Lower lobe of right lung (tissue), 2 donors: ENCODE data around the gene SUCLA2. TPM values are rescaled to one million over a fixed set of nuclear protein-coding genes. Genes with fewer than 3 reads are reported as not detected.

ENCODE experiments used
- ATAC-seq, 2 donors: fragments of 200-7000 bp; cut with Tn5 transposase; one replicate each; pipeline ENCODE4 v1.9.1; 2020 to 2022; ENCODE audit warnings: mild to moderate bottlenecking in 2 of 2, moderate library complexity in 2 of 2
- DNase-seq: peaks from one replicate; pipeline ENCODE4 v3.0.0-alpha.2; 2020
- H3K27ac ChIP-seq: fragments of 200-600 bp; one replicate; pipeline ENCODE4 v1.8.0; 2022
- H3K27me3 ChIP-seq: fragments of 200-600 bp; one replicate; pipeline ENCODE4 v1.8.0; 2022; ENCODE audit warnings: low read depth
- H3K36me3 ChIP-seq: fragments of 200-600 bp; one replicate; pipeline ENCODE4 v1.8.0; 2022; ENCODE audit warnings: mild to moderate bottlenecking
- H3K4me1 ChIP-seq: fragments of 200-600 bp; one replicate; pipeline ENCODE4 v1.8.0; 2022
- H3K4me3 ChIP-seq: fragments of 200-600 bp; one replicate; pipeline ENCODE4 v1.8.0; 2022; ENCODE audit warnings: mild to moderate bottlenecking
- H3K9me3 ChIP-seq: fragments of 200-600 bp; one replicate; pipeline ENCODE4 v1.8.0; 2022
- intact Hi-C: fragments of 100-400 bp; cut with DNase I; formaldehyde crosslinking; loops from one replicate; pipeline ENCODE4 v1.11.0; 2022
- total RNA-seq: library from RNA; stranded (reverse); fragmentation: NEBNext Ultra II Directional; extraction: Animal tissue kit (Norgen Biotek cat#: 25700); gene quantifications from one replicate; pipeline ENCODE4 v1.2.1, GENCODE V29; 2021
- TF ChIP-seq, protein P1 (sequence below): fragments of 200-600 bp; IDR thresholded peaks from one replicate; pipeline ENCODE4 v1.8.0; 2022; ENCODE audit warnings: antibody characterized with exemption, mild to moderate bottlenecking
- donor health status: DM: no; HTN: yes; CAD: no; lungs with severe emphysema.

The SUCLA2 gene
- total RNA-seq, 1 donor from 2014 or later = 36.7 TPM

DNA sequence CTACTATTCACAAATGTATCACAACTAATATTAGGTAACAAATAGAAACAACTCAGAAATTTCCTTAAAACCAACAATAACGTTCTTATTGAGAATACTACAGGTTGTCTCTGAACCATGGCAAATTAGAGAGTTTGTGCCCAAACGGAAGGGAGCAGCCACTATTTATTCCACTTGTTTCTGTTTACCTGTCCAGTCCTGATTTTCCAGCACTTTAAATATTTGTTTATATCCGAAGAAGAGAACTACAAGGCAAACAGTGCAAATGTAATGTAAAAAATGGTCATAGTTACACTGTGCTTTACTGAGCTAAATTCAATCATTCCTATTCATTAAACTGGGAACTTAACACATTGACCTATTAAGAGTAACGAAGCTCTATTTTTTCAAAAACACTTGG lies 9.2 kb downstream of the SUCLA2 start:
- peaks cover 57% of the 10 kb centered on the region for H3K36me3 ChIP-seq
- DNase-seq = no peak
- no peak overlapping the region for H3K27ac ChIP-seq
- no peaks in the 10 kb centered on the region for H3K4me1 ChIP-seq
- no peaks in the 10 kb centered on the region for H3K27me3 ChIP-seq
- intact Hi-C loops = no loop called here
- ATAC-seq = no peak
- H3K4me3 ChIP-seq = no peak overlapping the region
- TF ChIP-seq, protein P1, sequence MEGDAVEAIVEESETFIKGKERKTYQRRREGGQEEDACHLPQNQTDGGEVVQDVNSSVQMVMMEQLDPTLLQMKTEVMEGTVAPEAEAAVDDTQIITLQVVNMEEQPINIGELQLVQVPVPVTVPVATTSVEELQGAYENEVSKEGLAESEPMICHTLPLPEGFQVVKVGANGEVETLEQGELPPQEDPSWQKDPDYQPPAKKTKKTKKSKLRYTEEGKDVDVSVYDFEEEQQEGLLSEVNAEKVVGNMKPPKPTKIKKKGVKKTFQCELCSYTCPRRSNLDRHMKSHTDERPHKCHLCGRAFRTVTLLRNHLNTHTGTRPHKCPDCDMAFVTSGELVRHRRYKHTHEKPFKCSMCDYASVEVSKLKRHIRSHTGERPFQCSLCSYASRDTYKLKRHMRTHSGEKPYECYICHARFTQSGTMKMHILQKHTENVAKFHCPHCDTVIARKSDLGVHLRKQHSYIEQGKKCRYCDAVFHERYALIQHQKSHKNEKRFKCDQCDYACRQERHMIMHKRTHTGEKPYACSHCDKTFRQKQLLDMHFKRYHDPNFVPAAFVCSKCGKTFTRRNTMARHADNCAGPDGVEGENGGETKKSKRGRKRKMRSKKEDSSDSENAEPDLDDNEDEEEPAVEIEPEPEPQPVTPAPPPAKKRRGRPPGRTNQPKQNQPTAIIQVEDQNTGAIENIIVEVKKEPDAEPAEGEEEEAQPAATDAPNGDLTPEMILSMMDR = no peak
- no peaks in the 10 kb centered on the region for H3K9me3 ChIP-seq

DNA sequence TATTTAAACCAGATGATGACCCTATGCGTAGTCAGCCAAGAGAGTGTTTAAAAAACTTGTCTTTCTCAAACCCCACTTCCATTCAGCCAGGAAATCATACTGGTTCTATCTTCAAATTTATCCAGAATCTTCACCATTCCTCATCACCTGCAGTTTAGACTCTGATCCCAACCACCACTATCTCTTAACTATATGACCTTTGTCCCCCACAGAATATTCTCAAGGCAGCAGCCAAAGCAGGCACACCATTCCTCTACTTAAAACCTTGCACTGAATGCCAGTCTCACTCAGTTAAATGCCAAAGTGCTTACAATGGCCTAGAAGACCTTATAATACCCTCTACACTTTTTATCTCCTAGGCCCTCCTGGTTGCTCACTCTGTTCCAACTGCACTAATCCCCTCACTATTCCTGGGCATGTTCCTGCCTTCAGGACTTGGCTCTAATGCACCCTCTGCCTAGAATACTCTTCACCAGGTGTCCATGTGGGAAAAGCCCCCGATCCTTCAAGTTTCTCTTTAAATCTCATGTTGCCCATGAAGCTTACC lies 10.1 kb downstream of the SUCLA2 start:
- Histone ChIP-seq H3K36me3 (peaks cover 66% of the 10 kb centered on the region), H3K27ac (no peak overlapping the region), H3K4me1 (no peaks in the 10 kb centered on the region), H3K9me3 (no peaks in the 10 kb centered on the region), H3K27me3 (no peaks in the 10 kb centered on the region), H3K4me3 (no peak overlapping the region)
- DNase-seq (no peak), ATAC-seq (no peak)
- TF ChIP-seq, protein P1 = no peak
- intact Hi-C loops = no loop called here

DNA sequence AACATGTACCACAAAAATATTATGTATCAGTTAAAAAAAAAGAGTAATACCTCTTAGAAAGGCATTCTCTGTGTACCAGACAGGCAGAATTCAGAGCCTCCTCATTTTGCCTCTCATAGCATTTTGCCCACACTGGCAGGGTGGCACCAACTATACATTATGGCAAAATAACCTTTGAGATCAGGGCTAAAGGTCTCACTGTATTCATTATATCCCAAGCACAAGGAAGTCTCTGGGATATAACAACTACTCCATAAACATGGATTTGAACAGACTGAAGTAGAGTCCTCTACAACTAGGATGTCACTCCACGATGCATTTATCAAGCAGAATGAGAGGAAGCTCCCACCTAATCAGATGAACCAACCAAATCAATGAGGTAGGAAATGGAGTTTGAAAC lies 10.6 kb downstream of the SUCLA2 start:
- Histone ChIP-seq H3K4me3 (no peak overlapping the region), H3K4me1 (no peaks in the 10 kb centered on the region), H3K27ac (no peak overlapping the region), H3K9me3 (no peaks in the 10 kb centered on the region), H3K36me3 (peaks cover 71% of the 10 kb centered on the region), H3K27me3 (no peaks in the 10 kb centered on the region)
- no peak for ATAC-seq
- TF ChIP-seq, protein P1 = no peak
- intact Hi-C loops = no loop called here
- no peak for DNase-seq

DNA sequence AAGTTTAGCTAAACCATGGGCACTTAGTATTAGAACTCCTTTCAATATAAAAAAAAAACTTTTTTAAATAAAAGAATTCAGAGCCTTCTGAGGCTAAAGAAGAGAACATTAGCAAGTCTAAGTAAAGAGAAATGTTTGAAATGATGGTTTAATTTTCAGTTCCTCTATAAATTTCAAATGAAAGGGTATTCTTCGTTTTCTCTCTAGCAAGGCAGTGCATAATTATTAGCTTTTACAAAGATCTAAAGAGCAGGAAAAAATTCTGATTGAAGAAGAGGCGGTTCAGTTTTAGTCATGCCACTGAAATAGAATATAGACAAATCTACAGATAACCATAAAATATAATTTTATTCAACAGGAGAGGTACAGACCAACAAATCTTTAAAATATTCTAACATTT lies 18.0 kb downstream of the SUCLA2 start:
- TF ChIP-seq, protein P1 = no peak
- H3K27me3 ChIP-seq = no peaks in the 10 kb centered on the region
- H3K27ac ChIP-seq = no peak overlapping the region
- H3K36me3 ChIP-seq = peaks cover 38% of the 10 kb centered on the region
- DNase-seq (no peak), ATAC-seq (no peak)
- no peak overlapping the region for H3K4me3 ChIP-seq
- intact Hi-C loops = no loop called here
- no peaks in the 10 kb centered on the region for H3K4me1 ChIP-seq
- peaks cover 1% of the 10 kb centered on the region for H3K9me3 ChIP-seq

DNA sequence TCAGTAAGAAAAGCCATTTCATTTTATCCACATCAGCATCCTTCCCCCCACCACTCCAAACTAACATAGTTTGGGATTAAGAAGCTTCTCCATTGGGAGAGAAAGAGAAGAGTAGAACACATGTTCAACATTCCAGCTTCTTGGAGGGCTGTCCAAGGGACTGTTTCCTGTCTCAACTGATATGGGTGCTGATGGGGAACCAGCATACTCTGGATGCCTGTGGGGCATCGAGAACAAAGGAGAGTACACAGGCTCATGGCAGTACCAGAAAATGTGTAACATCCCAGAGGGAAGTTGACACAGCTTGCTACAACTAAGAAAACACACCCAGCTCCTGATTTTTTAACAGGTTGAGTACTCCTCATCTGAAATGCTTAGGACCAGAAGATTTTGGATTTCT lies 24.7 kb downstream of the SUCLA2 start:
- Histone ChIP-seq H3K4me3 (no peak overlapping the region), H3K27me3 (no peaks in the 10 kb centered on the region), H3K4me1 (no peaks in the 10 kb centered on the region), H3K27ac (no peak overlapping the region), H3K36me3 (peaks cover 20% of the 10 kb centered on the region), H3K9me3 (peaks cover 12% of the 10 kb centered on the region)
- TF ChIP-seq, protein P1 = no peak
- intact Hi-C loops = no loop called here
- ATAC-seq (no peak), DNase-seq (no peak)

DNA sequence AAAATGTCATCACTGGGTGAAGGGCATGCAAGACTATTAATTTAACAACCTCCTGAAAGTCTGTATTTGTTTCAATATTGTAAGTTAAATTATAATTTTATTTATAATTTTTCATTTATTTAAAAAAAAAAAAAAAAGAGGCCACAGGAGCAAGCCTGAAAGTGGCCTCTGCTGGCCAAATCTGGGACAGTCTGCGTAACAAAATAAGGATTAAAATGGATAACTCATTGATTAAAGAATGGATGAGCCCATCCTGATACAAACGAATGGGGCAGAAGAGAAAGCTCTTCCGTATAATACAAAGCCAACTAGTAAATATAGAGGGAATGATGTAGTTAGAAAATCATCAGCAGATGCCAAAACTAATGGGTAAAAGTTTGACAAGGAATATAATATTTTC lies 36.2 kb downstream of the SUCLA2 start:
- Histone ChIP-seq H3K27ac (no peak overlapping the region), H3K4me1 (no peaks in the 10 kb centered on the region), H3K9me3 (no peaks in the 10 kb centered on the region), H3K27me3 (no peaks in the 10 kb centered on the region), H3K36me3 (peaks cover 60% of the 10 kb centered on the region), H3K4me3 (no peak overlapping the region)
- TF ChIP-seq, protein P1 = no peak
- no peak for ATAC-seq
- intact Hi-C loops = no loop called here
- no peak for DNase-seq
